GM19455 (cell line): ENCODE data around the gene UROS.

Source experiments
- ATAC-seq: cut with Tn5 transposase; IDR thresholded peaks from one replicate; pipeline ENCODE4 v1.9.1; 2021; ENCODE audit not compliant: unreplicated experiment

UROS gene

DNA sequence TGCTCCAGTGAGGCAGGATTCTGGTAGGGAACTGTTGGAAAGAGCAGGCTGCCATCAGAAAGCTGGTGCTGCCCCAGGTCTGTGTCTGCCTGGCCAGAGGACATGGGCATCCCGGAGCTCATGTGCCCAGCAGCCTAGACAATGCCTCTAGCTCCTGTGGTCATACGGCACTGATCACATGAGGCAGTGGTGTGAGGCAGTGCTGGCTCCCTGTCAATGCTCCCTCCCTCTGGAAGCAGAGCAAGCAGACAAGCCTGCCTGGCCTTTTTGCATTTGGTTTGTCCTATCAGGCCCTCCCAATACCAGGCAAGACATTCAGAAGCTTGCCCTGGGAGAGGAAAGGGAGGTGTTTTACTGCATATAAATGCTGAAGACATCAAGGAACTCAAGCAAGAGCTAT is 27.9 kb downstream of the UROS start:
- ATAC-seq: no peak

DNA sequence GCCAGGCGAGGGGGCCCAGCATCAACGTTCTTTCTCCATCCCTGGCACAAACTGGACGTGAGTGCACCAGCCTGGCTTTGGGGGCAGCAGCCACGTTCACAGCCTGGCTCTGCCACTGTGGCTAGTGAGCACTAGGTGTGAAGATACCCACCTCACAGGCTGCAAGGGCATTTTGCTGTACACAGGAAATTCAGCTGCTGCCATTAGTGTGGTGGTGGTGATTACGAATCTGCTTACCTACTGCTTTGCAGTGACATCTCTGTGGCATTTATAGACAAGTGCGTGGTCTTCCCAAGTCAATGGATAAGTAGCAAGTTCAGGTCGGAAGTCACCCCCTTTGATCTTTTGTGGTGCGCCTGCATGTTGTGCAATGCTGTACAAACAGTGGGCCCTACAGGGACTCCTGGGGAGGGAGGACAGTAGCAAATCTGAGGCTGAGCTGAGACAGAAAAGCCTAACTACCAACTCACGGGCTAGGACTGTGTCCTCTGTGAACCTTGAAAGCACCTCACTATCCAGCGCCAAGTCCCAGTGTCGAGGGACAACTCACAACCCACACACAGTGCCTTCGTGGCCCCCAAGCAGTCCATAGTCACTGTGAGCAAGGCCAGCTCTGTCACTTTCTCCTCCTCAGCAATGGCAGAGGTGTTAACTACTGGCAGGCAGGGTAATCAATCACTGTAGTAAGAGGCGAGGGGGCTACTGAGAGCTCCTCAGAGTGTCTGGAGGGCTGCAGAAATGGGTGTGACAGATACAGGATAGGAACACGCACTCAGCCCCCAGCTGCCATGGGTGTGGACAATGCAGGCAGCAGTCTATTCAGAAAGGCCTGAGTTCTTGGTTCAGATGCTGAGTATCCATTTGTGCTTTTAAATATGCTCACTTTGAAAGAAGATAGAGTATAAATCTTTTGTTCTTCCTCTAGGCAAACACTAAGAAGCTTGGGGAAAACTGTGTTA is 30.4 kb downstream of the UROS start:
- no peak for ATAC-seq

DNA sequence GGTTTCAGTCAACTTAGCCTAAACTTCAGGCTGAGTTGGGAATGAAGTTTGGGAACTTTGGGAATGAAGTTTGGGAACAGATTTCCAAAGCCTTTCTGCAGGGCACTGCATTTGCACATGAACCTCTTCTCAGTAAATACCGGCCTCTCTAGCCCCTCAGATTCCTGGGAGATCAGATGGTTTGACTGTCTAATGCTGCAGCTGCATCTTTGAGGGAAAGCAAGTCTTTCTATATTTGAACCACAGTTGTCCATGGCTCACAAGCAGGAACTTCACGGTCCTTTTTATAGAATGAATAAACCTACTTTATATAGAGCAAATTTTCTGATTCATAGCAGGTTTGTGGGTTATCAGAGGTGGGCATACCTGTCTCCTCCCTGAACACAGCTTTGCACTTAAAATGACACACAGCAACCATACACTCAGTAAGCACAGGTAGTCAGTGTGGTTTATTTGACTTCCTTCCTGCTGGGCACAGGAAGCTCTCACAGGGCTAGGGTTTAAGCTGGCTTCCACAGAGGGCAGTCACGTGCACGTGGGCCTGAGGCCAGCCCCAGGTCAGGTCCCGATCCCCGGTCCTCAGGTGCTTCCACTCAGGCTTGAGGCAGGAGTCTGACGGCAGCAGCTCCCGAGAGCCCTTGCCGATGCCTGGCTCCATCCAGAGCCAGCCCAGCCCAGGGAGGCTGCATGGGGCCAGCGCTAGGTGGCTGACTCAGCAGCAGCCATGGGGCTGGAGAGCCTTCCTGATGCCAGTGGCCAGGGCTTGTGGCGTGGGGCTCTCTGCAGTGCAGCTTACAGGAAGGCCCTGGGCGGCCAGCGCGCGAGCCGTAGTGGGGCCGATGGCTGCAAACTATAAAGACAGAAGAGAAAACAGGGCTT is 34.7 kb downstream of the UROS start:
- ATAC-seq: no peak

DNA sequence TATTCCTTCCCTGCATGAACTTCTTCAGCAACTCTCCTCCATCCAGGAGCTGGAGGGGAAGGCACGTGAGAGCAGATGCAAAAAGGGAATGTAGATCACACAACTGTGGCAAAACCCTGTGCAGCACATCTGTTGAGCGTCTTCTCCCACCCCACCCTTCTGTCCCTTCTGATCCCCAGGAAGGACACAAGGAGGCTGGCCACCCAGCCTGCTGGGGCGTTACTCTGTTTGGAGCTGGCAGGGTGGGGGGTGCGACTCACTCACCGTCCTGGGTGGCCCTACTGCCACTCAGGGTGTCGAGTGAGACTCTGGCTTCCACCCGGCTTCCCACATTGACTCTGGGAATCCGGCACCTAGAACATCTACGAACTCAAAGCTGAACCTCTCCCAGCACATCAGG is 37.3 kb downstream of the UROS start:
- no peak for ATAC-seq

DNA sequence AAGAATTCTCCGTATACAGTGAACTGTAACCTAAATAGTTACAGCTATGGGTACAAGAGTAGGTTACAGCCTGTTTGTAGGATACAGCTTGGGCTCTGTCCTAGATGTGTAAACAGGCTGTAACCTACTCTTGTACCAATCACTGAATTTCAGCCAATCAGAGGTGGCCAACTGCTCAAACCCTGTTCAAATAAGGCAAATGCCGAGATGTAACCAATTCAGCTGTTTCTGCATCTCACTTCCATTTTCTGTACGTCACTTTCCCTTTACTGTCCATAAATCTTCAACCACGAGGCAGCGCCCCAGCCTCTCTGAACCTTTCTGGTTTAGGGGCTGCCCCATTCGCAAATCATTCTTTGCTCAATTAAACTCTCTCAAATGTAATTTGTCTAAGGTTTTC is 39.1 kb downstream of the UROS start:
- ATAC-seq: peak; percentile 66

DNA sequence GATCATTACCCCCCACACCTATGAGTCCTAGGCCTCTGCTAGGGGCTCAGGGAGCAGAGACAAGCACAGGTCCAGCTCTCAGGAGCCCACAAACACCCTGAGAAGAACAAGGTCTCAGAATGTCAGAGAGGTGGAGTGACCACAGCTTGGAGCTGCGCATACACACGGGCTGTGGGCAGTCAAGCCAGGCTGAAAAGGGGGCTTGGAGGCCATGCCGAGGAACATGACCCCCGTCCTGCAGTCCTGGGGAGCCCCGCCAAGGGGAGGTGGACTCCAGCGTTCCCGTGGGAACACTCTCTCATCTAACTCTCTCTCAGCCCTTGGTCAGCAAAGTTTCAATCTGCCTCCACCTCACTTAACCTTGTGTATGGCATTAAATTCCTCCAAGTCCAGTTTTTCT is 39.6 kb downstream of the UROS start:
- ATAC-seq: no peak

DNA sequence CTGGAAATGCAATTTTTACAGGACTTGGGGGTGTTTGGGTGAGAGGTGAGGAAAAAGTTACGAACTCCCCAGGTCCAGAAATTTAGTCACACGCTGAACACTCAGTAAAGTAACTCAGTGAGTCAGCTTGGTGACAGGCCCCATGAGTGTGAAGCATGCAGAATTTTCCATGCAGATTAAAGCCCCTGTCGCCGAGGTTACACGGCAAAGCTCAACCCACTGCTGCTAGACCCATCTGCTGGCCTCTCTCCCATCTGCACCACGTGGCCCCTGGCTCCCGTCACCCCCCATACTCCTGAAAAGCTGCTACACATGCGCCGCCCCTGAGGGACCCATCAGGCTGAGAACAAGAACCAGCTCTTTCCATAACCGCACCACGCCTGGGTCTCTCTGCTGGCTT is 40.4 kb downstream of the UROS start:
- ATAC-seq: no peak

DNA sequence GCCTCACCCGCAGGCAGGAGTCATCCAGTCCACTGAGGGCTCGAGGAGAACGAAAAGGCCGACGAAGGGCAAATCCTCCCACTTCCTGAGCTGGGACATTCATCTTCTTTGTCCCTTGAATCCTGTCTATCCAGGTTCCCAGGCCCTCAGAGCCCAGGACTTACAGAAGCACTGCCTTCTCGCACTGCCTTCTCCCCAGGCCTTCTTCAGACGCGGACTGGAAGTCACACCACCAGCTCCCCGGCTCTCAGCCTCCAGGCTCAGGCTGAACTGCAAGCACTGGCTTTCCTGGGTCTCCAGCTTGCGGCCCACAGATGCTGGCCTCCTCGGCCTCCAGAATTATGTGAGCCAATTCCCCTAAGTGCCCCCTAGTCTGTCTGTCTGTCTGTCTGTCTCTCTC is 41.0 kb downstream of the UROS start:
- ATAC-seq: no peak

DNA sequence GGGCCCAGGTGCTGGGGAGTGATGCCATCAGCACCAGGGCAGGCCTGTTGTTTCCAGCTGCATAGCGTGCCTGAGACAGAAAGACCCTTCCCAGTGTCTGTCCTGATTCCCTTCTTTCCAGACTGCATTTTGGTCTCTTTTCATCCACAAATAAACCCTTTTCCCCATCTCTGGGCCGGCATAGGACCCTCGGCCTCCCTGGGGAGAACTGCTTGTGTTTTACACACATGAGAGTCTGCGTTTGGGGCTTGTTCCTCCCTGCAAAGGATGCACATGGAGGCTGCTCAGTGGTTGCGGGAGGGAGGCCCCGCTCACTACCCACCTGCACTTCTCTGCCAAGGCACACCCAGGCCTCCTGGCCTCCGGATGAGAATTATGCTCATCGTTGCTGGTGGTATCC is 41.7 kb downstream of the UROS start:
- ATAC-seq: no peak

DNA sequence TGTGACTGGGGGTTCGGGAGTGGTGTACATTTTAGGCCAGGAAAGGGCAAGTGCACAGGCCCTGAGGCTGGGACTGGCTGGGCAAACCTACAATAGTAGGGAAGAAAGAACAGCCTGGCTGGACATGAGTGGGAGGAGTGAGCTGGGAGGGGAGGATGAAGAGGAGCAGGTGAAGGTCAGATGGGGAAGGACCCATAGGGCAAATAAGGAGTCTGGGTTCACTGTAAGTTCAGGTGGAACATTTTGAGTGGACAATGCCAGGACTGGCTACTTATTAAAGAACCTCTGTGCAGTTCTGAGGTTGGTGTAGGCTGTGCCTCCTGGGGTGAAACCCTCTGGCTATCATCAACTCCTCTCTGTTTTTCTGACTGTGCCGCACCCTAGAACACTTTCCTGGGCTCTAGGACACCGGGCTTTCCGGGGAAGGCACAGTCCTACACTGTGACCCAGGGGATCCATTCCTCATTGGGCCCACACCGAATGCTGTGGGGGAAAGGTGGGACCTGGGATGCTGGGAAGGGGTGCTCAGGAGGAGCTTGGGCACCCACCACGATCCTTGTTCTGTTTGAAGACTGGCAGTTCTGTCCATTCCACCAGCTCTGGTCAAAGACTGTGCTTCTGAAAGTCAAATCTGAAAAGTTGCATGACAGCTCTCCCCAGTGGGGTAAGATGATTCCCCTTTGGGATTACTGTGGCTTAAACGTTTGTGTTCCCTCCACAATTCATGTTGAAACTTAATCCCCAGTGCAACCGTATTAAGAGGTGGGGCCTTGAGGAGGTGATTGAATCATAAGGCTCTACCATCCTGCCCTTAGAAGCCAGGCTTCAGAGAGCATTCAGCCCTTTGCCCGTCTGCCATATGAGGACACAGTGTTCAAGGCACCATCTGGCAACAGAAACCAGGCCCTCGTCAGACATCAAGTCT is 43.4 kb downstream of the UROS start:
- ATAC-seq: no peak

DNA sequence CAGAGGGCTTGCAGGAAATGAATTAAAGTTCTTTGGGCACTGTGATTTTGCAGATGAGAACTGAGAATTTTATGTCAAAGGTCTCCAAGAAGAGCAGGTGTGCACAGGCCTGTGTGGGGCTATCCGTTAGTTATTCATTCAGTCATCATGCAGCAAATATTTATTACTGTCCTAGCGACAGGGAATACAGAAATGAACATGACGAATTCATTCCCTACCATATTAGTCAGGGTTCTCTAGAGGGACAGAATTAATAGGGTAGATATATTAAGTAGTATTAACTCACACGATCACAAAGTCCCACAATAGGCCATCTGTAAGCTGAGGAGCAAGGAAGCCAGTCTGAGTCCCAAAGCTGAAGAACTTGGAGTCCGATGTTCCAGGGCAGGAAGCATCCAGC is 44.5 kb downstream of the UROS start:
- ATAC-seq: no peak

DNA sequence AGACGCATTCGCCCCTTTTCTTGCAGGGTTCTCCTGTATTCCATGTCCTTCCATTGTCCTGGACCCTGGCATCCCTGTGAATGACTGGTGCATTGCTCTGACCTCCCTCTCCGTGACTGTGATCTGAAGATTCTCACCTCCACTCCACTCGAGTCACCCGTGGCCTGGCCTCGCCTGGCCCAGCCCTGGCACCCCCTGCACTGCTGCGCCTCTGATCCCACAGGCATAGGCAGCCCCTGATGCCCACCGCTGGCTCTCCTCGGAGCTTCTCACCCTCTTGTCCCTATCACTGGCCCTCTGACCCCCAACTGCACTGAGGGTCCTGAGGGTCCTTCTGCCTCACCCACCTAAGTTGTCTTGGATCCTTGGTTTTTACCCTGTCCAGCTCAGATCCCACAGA is 45.3 kb downstream of the UROS start:
- ATAC-seq: no peak

DNA sequence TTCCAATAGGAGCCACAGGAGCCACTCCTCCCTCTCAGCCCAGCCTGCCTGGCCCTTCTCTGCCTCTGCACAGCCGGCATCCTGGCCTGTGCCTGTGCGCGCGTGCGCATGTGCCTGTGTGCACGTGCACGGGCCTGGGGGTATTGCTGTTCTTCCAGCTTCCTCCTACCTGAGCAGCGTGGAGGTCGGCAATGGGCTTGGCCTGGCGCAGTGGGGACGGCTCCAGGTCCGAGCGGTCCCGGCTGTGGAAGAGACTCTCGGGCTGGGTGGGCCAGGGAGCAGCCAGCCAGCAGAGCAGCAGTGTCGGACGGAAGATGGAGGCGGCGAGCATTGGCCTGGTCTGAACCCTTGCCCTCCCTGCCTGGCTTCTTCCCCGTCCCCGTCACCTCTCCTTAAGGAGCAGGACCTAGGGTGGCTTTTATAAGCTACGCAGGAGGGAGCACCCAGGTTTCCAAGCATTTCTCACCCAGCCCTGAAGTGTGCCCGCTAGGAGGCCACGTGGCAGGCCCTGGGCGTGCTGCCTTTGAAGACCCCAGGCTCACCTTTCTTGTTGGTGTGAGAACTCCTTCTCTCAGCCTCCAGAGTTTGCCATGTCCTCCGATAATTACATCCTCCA is 47.5 kb downstream of the UROS start, which contains the start of gene MMP21:
Gene MMP21 (minus strand): TSS at position 331 of the 616 bp plus-strand sequence. CDS start 0 bp downstream, at position 331.
- ATAC-seq: no peak

DNA sequence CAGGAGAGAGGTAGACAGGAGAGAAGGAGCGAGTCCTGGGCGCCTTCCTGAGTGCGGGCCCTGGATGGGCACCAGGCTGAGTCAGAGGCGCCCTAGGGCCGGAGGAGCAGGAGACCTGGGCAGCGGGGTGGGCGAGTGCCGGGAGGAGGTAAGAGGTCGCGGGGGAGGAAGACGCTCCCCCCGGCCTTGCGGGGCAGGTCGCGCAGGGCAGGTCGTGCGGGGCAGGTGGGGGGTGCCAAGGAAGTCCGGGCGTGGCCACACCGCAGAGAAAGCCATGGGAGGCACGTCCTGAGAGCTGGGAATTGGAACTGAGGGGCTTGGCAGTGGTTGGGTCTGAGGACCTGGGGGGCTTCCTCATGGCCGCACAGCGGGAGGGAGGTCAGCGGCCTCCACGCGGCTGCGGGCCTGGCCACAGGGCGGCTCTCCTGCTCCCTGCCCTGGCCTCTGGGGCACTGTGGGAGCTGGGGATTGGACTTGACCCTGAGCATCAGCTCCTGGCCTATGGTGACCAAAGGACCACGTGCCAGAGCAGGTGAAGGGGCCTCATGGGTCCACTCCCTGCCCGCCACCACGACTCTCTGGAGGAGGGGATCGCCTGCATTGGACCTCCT is 48.4 kb downstream of the UROS start:
- no peak for ATAC-seq

DNA sequence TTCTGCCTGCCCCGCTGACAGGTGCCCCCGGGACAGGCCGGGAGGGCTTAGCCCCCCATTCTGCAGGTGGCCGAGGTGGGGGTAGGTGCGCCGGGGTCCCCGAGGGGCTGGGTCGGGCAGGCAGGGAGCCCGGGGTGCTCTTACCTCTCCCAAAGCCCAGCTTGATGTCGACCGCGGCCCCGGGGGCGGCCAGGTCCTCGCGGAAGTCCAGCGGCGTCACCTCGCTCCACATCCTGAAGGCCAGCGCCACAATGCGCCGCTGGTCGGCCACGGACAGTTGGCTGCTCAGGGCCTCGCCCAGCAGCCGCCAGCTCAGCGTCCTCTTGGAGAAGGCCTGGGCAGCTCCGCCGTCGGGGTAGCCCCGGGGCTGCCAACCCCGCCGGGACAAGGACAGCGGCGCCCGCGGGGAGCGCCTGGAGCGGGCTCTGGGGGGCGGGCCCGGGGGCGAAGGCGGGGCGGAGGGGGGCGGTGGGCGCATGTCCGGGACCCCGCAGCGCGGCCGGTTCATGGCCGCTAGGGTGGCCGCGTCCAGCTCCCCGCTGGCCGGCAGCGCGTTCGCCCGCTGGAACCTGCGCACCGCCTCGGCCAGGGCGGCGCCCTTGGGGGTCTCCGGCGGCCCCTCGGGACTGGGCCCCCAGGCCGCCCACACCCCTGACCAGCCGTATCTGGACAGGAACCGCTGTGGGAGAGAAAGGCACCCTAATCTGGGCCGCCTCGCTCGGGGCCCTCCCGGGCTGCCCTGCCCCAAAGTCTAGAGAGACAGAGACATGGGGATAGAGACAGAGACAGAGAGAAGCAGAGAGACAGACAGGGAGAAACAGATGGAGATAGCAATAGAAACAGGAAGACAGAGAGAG is 49.1 kb downstream of the UROS start:
- no peak for ATAC-seq

DNA sequence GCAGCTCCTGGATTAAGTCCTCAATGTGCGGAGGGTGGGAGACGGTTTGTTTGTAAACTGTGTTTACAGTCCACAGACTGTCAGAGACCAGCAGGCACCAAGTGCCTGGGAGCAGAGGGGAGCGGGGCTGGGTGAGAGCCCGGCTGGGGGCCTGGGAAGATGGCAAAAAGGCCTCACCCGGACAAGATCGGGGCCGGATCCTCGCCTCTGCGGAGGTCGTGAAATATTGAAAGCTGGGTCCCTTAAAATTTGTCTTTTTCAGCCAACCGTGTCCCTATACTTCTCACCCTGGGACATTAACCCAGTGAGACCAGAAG is 50.2 kb downstream of the UROS start:
- ATAC-seq: no peak

DNA sequence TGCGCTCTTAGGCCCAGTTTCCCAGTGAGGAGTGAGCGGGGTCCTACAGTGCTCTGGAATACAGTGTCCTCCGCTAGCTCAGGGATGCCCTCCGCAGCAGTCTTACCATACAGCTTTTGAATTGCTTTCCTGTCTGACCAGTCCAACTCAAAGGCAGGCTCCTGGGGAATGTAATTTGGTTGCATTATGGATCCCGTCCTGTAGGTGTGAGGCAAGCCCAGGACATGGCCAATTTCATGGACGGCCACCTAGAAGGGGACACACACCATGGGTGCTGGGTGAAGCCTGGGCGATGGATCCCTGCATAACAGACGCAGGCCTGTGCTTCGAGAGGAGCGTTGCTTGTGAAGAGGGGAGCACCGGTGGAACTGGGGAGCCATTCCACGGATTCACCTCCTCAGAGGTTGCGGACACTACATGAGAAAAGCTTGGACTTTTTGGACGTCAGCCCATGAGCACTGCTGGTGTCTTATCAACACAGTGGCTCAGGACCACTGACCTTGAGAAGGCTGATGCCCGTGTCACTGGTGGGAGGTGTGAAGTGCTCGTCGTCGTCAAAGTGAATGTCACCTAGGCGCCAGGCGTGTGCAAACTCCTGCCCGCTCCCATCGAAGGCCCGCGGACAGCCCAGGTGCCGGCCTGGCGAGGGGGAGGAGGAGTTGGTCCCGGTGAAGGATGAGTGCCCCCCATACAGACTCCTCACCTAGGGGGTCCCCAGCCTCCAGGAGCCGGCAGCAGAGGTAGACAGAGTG is 50.8 kb downstream of the UROS start:
- no peak for ATAC-seq

DNA sequence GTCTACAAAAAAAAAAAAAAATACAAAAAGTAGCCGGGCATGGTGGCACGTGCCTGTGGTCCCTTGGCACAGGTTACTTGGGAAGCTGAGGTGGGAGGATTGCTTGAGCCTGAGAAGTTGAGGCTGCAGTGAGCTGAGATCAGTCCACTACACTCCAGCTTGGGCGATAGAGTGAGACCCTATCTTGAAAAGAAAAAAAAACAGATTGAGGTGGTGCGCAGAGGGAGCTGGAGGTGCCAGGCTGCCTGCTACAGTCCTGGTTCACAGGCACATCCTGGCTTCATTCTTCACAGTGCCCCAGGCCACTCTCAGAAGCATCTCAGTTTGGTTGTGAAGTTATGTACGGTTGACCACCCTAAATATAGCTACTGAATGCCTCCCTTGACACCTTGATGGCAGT is 52.2 kb downstream of the UROS start:
- no peak for ATAC-seq
